ENCODE measurements around the gene DPF3. TPM values are rescaled to one million over a fixed set of nuclear protein-coding genes. Genes with fewer than 3 reads are reported as not detected.

The DPF3 gene
- total RNA-seq, 1 experiment from 2014 or later, result 0.31 TPM

DNA sequence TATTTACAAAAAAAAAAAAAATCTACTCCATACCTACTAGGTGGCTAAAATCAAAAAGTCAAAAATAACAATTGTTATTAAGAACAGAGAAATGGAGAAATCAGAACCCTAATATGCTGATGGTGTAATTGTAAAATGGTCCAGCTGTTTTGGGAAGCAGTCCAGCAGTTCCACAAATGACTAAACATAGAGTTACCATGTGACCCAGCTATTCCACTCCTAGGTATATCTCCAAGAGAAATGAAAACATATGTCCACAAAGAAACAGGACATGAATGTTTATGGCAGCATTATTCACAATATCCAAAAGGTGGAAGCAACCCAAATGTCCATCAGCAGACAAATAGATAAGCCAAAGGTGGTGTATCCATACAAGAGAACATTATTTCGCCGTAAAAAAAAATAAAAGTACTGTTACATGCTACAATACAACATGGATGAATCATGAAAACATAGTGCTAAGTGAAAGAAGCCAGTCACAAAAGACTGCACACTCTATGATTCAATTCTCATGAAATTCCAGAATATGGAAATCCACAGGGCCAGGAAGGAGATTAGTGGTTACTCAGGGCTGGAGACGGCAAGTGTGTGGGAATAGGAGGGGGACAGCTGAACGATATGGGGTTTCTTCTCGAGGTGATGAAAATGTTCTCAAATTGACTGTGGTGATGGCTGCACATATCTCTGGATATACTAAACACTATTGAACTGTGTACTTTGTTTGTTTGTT is 9.1 kb upstream of the DPF3 start:
- H3K36me3 Mint-ChIP-seq, result no peaks in the 10 kb centered on the region
- H3K27ac Mint-ChIP-seq, result no peak overlapping the region
- H3K9me3 Mint-ChIP-seq, result no peaks in the 10 kb centered on the region
- ATAC-seq (no peak), DNase-seq (ENCODE audit: low spot score) (no peak)
- H3K4me3 Mint-ChIP-seq, result no peak overlapping the region
- H3K4me1 Mint-ChIP-seq, result peaks cover 15% of the 10 kb centered on the region
- CTCF ChIA-PET, result interaction anchor here (0.8 to 3.8 kb wide), 4 partner anchors 9 to 389 kb away, joined by 3 to 47 read pairs (median 4); partner anchors contain the start of gene DPF3
- TF ChIP-seq ESRRA (CRISPR knock-in tag; IDR thresholded peaks at IDR 0.05; ENCODE audit: borderline replicate concordance) (no peak), NR1H2 (CRISPR knock-in tag; IDR thresholded peaks at IDR 0.05) (no peak), OVOL2 (CRISPR knock-in tag; IDR thresholded peaks at IDR 0.05; ENCODE audit: borderline replicate concordance) (no peak), ZNF138 (CRISPR knock-in tag; conservative IDR thresholded peaks at IDR 0.05) (no peak), RORB (CRISPR knock-in tag; IDR thresholded peaks at IDR 0.05) (no peak), ZBTB21 (CRISPR knock-in tag; IDR thresholded peaks at IDR 0.05; ENCODE audit: borderline replicate concordance) (no peak), KAT7 (CRISPR knock-in tag; IDR thresholded peaks at IDR 0.05; ENCODE audit: borderline replicate concordance) (no peak), ZNF121 (CRISPR knock-in tag; IDR thresholded peaks at IDR 0.05) (no peak), MYBL2 (CRISPR knock-in tag; IDR thresholded peaks at IDR 0.05) (no peak)
- TF ChIP-seq, protein P1, sequence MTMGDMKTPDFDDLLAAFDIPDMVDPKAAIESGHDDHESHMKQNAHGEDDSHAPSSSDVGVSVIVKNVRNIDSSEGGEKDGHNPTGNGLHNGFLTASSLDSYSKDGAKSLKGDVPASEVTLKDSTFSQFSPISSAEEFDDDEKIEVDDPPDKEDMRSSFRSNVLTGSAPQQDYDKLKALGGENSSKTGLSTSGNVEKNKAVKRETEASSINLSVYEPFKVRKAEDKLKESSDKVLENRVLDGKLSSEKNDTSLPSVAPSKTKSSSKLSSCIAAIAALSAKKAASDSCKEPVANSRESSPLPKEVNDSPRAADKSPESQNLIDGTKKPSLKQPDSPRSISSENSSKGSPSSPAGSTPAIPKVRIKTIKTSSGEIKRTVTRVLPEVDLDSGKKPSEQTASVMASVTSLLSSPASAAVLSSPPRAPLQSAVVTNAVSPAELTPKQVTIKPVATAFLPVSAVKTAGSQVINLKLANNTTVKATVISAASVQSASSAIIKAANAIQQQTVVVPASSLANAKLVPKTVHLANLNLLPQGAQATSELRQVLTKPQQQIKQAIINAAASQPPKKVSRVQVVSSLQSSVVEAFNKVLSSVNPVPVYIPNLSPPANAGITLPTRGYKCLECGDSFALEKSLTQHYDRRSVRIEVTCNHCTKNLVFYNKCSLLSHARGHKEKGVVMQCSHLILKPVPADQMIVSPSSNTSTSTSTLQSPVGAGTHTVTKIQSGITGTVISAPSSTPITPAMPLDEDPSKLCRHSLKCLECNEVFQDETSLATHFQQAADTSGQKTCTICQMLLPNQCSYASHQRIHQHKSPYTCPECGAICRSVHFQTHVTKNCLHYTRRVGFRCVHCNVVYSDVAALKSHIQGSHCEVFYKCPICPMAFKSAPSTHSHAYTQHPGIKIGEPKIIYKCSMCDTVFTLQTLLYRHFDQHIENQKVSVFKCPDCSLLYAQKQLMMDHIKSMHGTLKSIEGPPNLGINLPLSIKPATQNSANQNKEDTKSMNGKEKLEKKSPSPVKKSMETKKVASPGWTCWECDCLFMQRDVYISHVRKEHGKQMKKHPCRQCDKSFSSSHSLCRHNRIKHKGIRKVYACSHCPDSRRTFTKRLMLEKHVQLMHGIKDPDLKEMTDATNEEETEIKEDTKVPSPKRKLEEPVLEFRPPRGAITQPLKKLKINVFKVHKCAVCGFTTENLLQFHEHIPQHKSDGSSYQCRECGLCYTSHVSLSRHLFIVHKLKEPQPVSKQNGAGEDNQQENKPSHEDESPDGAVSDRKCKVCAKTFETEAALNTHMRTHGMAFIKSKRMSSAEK (CRISPR knock-in tag; IDR thresholded peaks at IDR 0.05; ENCODE audit: borderline replicate concordance), result no peak
- TF ChIP-seq, protein P2, sequence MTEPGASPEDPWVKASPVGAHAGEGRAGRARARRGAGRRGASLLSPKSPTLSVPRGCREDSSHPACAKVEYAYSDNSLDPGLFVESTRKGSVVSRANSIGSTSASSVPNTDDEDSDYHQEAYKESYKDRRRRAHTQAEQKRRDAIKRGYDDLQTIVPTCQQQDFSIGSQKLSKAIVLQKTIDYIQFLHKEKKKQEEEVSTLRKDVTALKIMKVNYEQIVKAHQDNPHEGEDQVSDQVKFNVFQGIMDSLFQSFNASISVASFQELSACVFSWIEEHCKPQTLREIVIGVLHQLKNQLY (CRISPR knock-in tag; IDR thresholded peaks at IDR 0.05), result no peak
- TF ChIP-seq, protein P3, sequence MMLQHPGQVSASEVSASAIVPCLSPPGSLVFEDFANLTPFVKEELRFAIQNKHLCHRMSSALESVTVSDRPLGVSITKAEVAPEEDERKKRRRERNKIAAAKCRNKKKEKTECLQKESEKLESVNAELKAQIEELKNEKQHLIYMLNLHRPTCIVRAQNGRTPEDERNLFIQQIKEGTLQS (CRISPR knock-in tag; conservative IDR thresholded peaks at IDR 0.05), result no peak
- TF ChIP-seq, protein P4, sequence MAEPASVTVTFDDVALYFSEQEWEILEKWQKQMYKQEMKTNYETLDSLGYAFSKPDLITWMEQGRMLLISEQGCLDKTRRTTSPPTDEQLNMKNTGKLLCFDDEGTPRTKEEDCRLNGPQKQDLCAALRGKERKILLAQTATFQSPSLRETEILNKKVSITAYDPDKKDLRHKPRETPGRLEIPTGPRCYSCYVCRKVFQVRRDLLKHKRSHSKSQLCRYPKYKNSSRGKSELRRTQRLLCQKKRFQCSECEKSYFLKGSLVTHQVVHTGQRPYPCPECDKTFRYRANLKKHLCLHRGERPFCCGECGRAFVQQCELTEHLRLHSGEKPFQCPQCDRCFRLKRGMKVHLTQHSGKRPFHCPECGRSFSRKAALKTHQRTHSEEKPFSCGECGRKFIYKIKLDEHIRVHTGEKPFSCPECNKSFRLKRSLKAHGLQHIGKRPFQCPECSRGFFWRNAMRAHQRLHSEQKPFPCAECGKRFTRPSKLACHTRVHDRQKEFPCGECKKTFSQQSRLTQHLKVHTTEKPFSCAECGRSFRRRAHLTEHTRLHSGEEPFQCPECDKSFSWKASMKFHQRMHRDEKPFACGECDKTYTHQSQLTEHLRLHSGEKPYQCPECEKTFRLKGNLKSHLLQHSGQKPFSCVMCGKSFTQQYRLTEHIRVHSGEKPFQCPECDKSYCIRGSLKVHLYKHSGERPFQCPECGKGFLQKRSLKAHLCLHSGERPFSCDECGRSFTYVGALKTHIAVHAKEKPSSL (CRISPR knock-in tag; conservative IDR thresholded peaks at IDR 0.05), result no peak
- TF ChIP-seq, protein P5, sequence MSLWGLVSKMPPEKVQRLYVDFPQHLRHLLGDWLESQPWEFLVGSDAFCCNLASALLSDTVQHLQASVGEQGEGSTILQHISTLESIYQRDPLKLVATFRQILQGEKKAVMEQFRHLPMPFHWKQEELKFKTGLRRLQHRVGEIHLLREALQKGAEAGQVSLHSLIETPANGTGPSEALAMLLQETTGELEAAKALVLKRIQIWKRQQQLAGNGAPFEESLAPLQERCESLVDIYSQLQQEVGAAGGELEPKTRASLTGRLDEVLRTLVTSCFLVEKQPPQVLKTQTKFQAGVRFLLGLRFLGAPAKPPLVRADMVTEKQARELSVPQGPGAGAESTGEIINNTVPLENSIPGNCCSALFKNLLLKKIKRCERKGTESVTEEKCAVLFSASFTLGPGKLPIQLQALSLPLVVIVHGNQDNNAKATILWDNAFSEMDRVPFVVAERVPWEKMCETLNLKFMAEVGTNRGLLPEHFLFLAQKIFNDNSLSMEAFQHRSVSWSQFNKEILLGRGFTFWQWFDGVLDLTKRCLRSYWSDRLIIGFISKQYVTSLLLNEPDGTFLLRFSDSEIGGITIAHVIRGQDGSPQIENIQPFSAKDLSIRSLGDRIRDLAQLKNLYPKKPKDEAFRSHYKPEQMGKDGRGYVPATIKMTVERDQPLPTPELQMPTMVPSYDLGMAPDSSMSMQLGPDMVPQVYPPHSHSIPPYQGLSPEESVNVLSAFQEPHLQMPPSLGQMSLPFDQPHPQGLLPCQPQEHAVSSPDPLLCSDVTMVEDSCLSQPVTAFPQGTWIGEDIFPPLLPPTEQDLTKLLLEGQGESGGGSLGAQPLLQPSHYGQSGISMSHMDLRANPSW (CRISPR knock-in tag; conservative IDR thresholded peaks at IDR 0.05; ENCODE audit: low read depth), result no peak
- POLR2A ChIA-PET, result interaction anchor here (0.7 kb wide), 1 partner anchor 309 kb away, joined by 3 read pairs; no protein-coding TSS in a partner anchor
- H3K27me3 Mint-ChIP-seq (ENCODE audit: low read depth), result peaks cover 4% of the 10 kb centered on the region
